ENCODE results near the gene IFFO2.

GRCh38 chr1:18877282-18877681 lies 79.2 kb downstream of the IFFO2 start:
- TF ChIP-seq CEBPB (IDR thresholded peaks at IDR 0.05; ENCODE audit: borderline replicate concordance in 1 of 2, low read depth in 2 of 2, low read length in 2 of 2) (no peak), ESRRA (IDR thresholded peaks at IDR 0.05; ENCODE audit: low read length) (no peak), HDAC2 (IDR thresholded peaks at IDR 0.05) (no peak), CTCF (IDR thresholded peaks at IDR 0.05 in 2 of 3, conservative IDR thresholded peaks at IDR 0.05 in 1 of 3; ENCODE audit: control insufficient read depth in 2 of 3, extremely low read depth in 1 of 3, insufficient read depth in 1 of 3, low read depth in 3 of 3, low read length in 3 of 3) (no peak), RFX5 (IDR thresholded peaks at IDR 0.05; ENCODE audit: low read depth, low read length) (no peak), EGR1 (IDR thresholded peaks at IDR 0.05; ENCODE audit: borderline replicate concordance in 1 of 2, low read depth in 2 of 2, low read length in 2 of 2) (no peak), ATF3 (IDR thresholded peaks at IDR 0.05; ENCODE audit: borderline replicate concordance, extremely low read depth, low read depth, low read length) (no peak), SIX5 (IDR thresholded peaks at IDR 0.05; ENCODE audit: low read depth, low read length, severe bottlenecking) (no peak), POLR2A (IDR thresholded peaks at IDR 0.05; ENCODE audit: low read depth, low read length) (no peak), NRF1 (conservative IDR thresholded peaks at IDR 0.05; ENCODE audit: low read depth, low read length) (no peak), SIN3A (IDR thresholded peaks at IDR 0.05; ENCODE audit: low read depth, low read length) (no peak)

All from GM12878 (cell line).